Fibroblast of lung (primary cell): ENCODE measurements around the gene RAPGEF2.

ENCODE experiments used
- EZH2 ChIP-seq: IDR thresholded peaks from 2 replicates; pipeline ENCODE4 v1.5.1; 2012; ENCODE audit warnings: low read length, control low read depth, mild to moderate bottlenecking; ENCODE audit errors: missing control alignments
- TF ChIP-seq, protein P1 (sequence below), 2 donors: IDR thresholded peaks in 1 of 2; conservative IDR thresholded peaks in 1 of 2; 1 replicate in 1 of 2; 2 replicates in 1 of 2; pipeline ENCODE4 v1.5.1; 2011 to 2012; ENCODE audit warnings: low read length in 2 of 2, control low read depth in 1 of 2, inconsistent platforms in 1 of 2, low read depth in 1 of 2, mild to moderate bottlenecking in 1 of 2

DNA sequence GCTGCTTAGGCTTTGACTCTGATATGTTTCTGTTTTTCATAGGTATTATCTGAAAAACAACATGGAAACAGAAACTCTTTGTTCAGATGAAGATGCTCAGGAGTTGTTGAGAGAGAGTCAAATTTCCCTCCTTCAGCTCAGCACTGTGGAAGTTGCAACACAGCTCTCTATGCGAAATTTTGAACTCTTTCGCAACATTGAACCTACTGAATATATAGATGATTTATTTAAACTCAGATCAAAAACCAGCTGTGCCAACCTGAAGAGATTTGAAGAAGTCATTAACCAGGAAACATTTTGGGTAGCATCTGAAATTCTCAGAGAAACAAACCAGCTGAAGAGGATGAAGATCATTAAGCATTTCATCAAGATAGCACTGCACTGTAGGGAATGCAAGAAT is 238.6 kb downstream of the RAPGEF2 start:
- TF ChIP-seq, protein P1, sequence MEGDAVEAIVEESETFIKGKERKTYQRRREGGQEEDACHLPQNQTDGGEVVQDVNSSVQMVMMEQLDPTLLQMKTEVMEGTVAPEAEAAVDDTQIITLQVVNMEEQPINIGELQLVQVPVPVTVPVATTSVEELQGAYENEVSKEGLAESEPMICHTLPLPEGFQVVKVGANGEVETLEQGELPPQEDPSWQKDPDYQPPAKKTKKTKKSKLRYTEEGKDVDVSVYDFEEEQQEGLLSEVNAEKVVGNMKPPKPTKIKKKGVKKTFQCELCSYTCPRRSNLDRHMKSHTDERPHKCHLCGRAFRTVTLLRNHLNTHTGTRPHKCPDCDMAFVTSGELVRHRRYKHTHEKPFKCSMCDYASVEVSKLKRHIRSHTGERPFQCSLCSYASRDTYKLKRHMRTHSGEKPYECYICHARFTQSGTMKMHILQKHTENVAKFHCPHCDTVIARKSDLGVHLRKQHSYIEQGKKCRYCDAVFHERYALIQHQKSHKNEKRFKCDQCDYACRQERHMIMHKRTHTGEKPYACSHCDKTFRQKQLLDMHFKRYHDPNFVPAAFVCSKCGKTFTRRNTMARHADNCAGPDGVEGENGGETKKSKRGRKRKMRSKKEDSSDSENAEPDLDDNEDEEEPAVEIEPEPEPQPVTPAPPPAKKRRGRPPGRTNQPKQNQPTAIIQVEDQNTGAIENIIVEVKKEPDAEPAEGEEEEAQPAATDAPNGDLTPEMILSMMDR (conservative IDR thresholded peaks at IDR 0.05 in 1 of 2, IDR thresholded peaks at IDR 0.05 in 1 of 2; ENCODE audit: low read depth in 1 of 2, low read length in 2 of 2) = no peak
- TF ChIP-seq EZH2 = no peak
